Measurements from ENCODE around the gene LRRC17.
A peak's percentile ranks its signal among the peaks of the same experiment; 100 is the strongest.
"Not testable (repeated sequence)": the region's sequence is repeated elsewhere in the genome, so short reads cannot be mapped to it uniquely, and the experiment has no call there.

LRRC17 gene

GRCh38 chr7:102973096-102973802 lies 60.4 kb downstream of the LRRC17 start:
- DNase-seq (ENCODE audit: low read depth, low spot score), result no peak
- Histone ChIP-seq H3K4me3 (ENCODE audit: insufficient read length, low read depth) (no peak overlapping the region), H3K4me1 (ENCODE audit: insufficient read depth, insufficient read length) (no peaks in the 10 kb centered on the region), H3K9ac (ENCODE audit: insufficient read length, low read depth) (no peak overlapping the region), H3K27me3 (ENCODE audit: insufficient read depth, insufficient read length) (no peaks in the 10 kb centered on the region), H3K36me3 (ENCODE audit: insufficient read depth, insufficient read length, low read length) (no peaks in the 10 kb centered on the region), H3K9me3 (ENCODE audit: insufficient read depth, low read length) (no peaks in the 10 kb centered on the region)
- TF ChIP-seq YY1 (IDR thresholded peaks at IDR 0.05; ENCODE audit: insufficient read depth, insufficient read length) (no peak), SUZ12 (IDR thresholded peaks at IDR 0.05; ENCODE audit: extremely low read depth, insufficient read depth, insufficient read length) (no peak)

GRCh38 chr7:102974366-102975236 lies 61.8 kb downstream of the LRRC17 start:
- no peaks in the 10 kb centered on the region for H3K4me1 ChIP-seq (ENCODE audit: insufficient read depth, insufficient read length)
- no peaks in the 10 kb centered on the region for H3K27me3 ChIP-seq (ENCODE audit: insufficient read depth, insufficient read length)
- peak; percentile 3 for DNase-seq (ENCODE audit: low read depth, low spot score)
- H3K9me3 ChIP-seq (ENCODE audit: insufficient read depth, low read length), result peaks cover 3% of the 10 kb centered on the region; the same call in 1 of the 2 replicates
- H3K36me3 ChIP-seq (ENCODE audit: insufficient read depth, insufficient read length, low read length), result no peaks in the 10 kb centered on the region
- no peak overlapping the region for H3K9ac ChIP-seq (ENCODE audit: insufficient read length, low read depth)
- no peak overlapping the region for H3K4me3 ChIP-seq (ENCODE audit: insufficient read length, low read depth)
- no peak for TF ChIP-seq SUZ12 (IDR thresholded peaks at IDR 0.05; ENCODE audit: extremely low read depth, insufficient read depth, insufficient read length)
- TF ChIP-seq YY1 (IDR thresholded peaks at IDR 0.05; ENCODE audit: insufficient read depth, insufficient read length), result no peak
- no peak for TF ChIP-seq ZNF274 (IDR thresholded peaks at IDR 0.05; ENCODE audit: low read depth, low read length)

GRCh38 chr7:102975854-102976253 lies 63.1 kb downstream of the LRRC17 start:
- no peaks in the 10 kb centered on the region for H3K4me1 ChIP-seq (ENCODE audit: insufficient read depth, insufficient read length)
- no peak overlapping the region for H3K4me3 ChIP-seq (ENCODE audit: insufficient read length, low read depth)
- no peak for TF ChIP-seq ZNF274 (IDR thresholded peaks at IDR 0.05; ENCODE audit: low read depth, low read length)
- no peak for TF ChIP-seq YY1 (IDR thresholded peaks at IDR 0.05; ENCODE audit: insufficient read depth, insufficient read length)
- no peak for TF ChIP-seq SUZ12 (IDR thresholded peaks at IDR 0.05; ENCODE audit: extremely low read depth, insufficient read depth, insufficient read length)
- no peaks in the 10 kb centered on the region for H3K36me3 ChIP-seq (ENCODE audit: insufficient read depth, insufficient read length, low read length)
- no peak overlapping the region for H3K9ac ChIP-seq (ENCODE audit: insufficient read length, low read depth)
- H3K27me3 ChIP-seq (ENCODE audit: insufficient read depth, insufficient read length), result no peaks in the 10 kb centered on the region
- DNase-seq (ENCODE audit: low read depth, low spot score), result no peak
- H3K9me3 ChIP-seq (ENCODE audit: insufficient read depth, low read length), result peaks cover 4% of the 10 kb centered on the region; the same call in 1 of the 2 replicates

- Histone ChIP-seq H3K4me3 (ENCODE audit: insufficient read length, low read depth) (no peak overlapping the region), H3K4me1 (ENCODE audit: insufficient read depth, insufficient read length) (no peaks in the 10 kb centered on the region), H3K9me3 (ENCODE audit: insufficient read depth, low read length) (peaks cover 4% of the 10 kb centered on the region; the same call in 1 of the 2 replicates), H3K27me3 (ENCODE audit: insufficient read depth, insufficient read length) (no peaks in the 10 kb centered on the region), H3K36me3 (ENCODE audit: insufficient read depth, insufficient read length, low read length) (no peaks in the 10 kb centered on the region), H3K9ac (ENCODE audit: insufficient read length, low read depth) (no peak overlapping the region)
- no peak for TF ChIP-seq ZNF274 (IDR thresholded peaks at IDR 0.05; ENCODE audit: low read depth, low read length)
- no peak for DNase-seq (ENCODE audit: low read depth, low spot score)
Measured at GRCh38 chr7:102976493-102976892, 63.7 kb downstream of the LRRC17 start.

- H3K36me3 ChIP-seq (ENCODE audit: insufficient read depth, insufficient read length, low read length); H3K4me1 ChIP-seq (ENCODE audit: insufficient read depth, insufficient read length); H3K4me3 ChIP-seq (ENCODE audit: insufficient read length, low read depth); H3K9me3 ChIP-seq (ENCODE audit: insufficient read depth, low read length); H3K27me3 ChIP-seq (ENCODE audit: insufficient read depth, insufficient read length); DNase-seq (ENCODE audit: low read depth, low spot score); H3K9ac ChIP-seq (ENCODE audit: insufficient read length, low read depth): not testable (repeated sequence)
Measured at GRCh38 chr7:102977586-102977985, 64.8 kb downstream of the LRRC17 start.

- Histone ChIP-seq H3K9me3 (ENCODE audit: insufficient read depth, low read length) (peaks cover 4% of the 10 kb centered on the region; the same call in 1 of the 2 replicates), H3K36me3 (ENCODE audit: insufficient read depth, insufficient read length, low read length) (no peaks in the 10 kb centered on the region), H3K27me3 (ENCODE audit: insufficient read depth, insufficient read length) (no peaks in the 10 kb centered on the region), H3K9ac (ENCODE audit: insufficient read length, low read depth) (no peak overlapping the region), H3K4me1 (ENCODE audit: insufficient read depth, insufficient read length) (no peaks in the 10 kb centered on the region), H3K4me3 (ENCODE audit: insufficient read length, low read depth) (no peak overlapping the region)
- no peak for TF ChIP-seq YY1 (IDR thresholded peaks at IDR 0.05; ENCODE audit: insufficient read depth, insufficient read length)
- TF ChIP-seq ZNF274 (IDR thresholded peaks at IDR 0.05; ENCODE audit: low read depth, low read length), result no peak
- TF ChIP-seq SUZ12 (IDR thresholded peaks at IDR 0.05; ENCODE audit: extremely low read depth, insufficient read depth, insufficient read length), result no peak
- no peak for DNase-seq (ENCODE audit: low read depth, low spot score)
Measured at GRCh38 chr7:102978284-102978683, 65.5 kb downstream of the LRRC17 start.

GRCh38 chr7:102979670-102980069 lies 66.9 kb downstream of the LRRC17 start:
- TF ChIP-seq YY1 (IDR thresholded peaks at IDR 0.05; ENCODE audit: insufficient read depth, insufficient read length) (no peak), ZNF274 (IDR thresholded peaks at IDR 0.05; ENCODE audit: low read depth, low read length) (no peak)
- Histone ChIP-seq H3K9me3 (ENCODE audit: insufficient read depth, low read length) (peaks cover 4% of the 10 kb centered on the region; the same call in 1 of the 2 replicates), H3K4me3 (ENCODE audit: insufficient read length, low read depth) (no peak overlapping the region), H3K4me1 (ENCODE audit: insufficient read depth, insufficient read length) (no peaks in the 10 kb centered on the region), H3K36me3 (ENCODE audit: insufficient read depth, insufficient read length, low read length) (no peaks in the 10 kb centered on the region), H3K9ac (ENCODE audit: insufficient read length, low read depth) (no peak overlapping the region), H3K27me3 (ENCODE audit: insufficient read depth, insufficient read length) (no peaks in the 10 kb centered on the region)
- no peak for DNase-seq (ENCODE audit: low read depth, low spot score)

All from NT2/D1 (cell line).